A549 treated with AZD9567 at 1 μM for 4 hours (cell line): ENCODE measurements around the gene AIG1. TPM values are rescaled to one million over a fixed set of nuclear protein-coding genes. Genes with fewer than 3 reads are reported as not detected.

Experiments used
- total RNA-seq: library from RNA; stranded (reverse); fragments of 200-300 nt; extraction: Qiagen RNA extraction; gene quantifications from 5 replicates; pipeline ENCODE4 v1.2.3, GENCODE V29; 2022; ENCODE audit not compliant: insufficient read depth

Gene AIG1
- 23.4 to 26.1 TPM (median 23.8 TPM) in 5 replicates for total RNA-seq

DNA sequence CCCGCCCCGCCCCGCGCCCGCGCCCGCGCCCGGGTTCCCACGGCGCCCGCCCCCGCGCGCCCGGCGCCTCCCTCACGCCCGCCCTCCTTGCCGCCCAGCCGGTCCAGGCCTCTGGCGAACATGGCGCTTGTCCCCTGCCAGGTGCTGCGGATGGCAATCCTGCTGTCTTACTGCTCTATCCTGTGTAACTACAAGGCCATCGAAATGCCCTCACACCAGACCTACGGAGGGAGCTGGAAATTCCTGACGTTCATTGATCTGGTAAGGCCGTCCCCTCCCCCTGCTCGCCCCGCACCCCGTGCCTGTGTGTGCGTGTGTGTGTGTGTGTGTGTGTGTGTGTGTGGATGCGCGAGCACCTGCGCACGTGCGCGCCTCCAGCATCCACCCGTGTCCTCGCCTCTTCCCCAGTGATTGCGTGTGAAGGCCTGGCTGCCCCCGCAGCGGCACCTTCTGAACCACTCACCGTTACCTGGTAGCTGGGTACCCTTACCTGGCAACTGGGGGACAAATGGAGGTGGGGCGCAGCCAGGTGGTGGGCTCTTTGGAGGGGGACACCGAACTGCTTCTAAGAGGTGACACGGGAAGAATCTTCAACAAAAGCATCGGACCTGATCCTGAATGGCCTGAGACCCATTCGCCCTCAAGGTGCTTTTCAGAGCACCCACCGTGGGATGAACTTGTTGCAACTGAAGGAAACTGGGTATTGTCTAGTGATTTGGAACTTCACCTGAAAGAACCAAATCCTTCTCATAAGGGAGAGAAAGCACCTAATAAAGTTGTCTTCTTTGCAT lies at the start of gene AIG1:
AIG1 (plus strand) TSS at position 84 of the 791 bp plus-strand sequence; CDS start at position 121, 37 bp downstream.

Other genes starting within 250 kb of the AIG1 start
- 2.3 to 4.5 TPM (median 3.4 TPM) in 5 replicates for gene HIVEP2, start 115.7 kb upstream of the AIG1 start, total RNA-seq